Measurements from ENCODE around the gene OCA2. TPM values are rescaled to one million over a fixed set of nuclear protein-coding genes. Genes with fewer than 3 reads are reported as not detected.

OCA2 gene
- total and polyA plus RNA-seq, 12 donors, result 0.13 to 0.44 (median 0.23) TPM; not detected in 7

DNA sequence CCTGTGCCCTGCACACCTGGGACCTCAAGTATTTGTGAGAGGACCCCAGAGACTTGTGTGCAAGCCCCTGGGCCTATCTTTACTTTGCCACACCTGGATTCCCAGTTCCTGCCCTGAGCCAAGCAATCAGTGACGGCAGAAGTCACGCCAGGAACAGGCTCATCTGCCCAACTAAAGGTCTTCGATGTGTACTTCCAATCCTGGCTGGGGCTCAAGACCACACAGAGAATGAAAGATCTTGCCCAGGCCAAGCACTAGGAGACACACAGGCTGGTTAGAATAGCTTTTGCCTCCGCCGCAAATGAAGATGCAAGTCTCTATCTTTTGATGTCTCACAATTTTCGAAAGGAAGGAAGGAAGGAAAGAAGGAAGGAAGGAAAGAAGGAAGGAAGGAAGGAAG is 228.8 kb downstream of the OCA2 start:
- no peak for TF ChIP-seq POLR2A (IDR thresholded peaks at IDR 0.05)
- TF ChIP-seq, protein P1, sequence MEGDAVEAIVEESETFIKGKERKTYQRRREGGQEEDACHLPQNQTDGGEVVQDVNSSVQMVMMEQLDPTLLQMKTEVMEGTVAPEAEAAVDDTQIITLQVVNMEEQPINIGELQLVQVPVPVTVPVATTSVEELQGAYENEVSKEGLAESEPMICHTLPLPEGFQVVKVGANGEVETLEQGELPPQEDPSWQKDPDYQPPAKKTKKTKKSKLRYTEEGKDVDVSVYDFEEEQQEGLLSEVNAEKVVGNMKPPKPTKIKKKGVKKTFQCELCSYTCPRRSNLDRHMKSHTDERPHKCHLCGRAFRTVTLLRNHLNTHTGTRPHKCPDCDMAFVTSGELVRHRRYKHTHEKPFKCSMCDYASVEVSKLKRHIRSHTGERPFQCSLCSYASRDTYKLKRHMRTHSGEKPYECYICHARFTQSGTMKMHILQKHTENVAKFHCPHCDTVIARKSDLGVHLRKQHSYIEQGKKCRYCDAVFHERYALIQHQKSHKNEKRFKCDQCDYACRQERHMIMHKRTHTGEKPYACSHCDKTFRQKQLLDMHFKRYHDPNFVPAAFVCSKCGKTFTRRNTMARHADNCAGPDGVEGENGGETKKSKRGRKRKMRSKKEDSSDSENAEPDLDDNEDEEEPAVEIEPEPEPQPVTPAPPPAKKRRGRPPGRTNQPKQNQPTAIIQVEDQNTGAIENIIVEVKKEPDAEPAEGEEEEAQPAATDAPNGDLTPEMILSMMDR (IDR thresholded peaks at IDR 0.05), result no peak
- intact Hi-C loops (cut with DNase I), result no loop called here
- Histone ChIP-seq H3K4me1 (replicated peaks in 1 of 2) (no peaks in the 10 kb centered on the region), H3K27ac (no peak overlapping the region), H3K4me3 (no peak overlapping the region), H3K27me3 (no peaks in the 10 kb centered on the region), H3K9me3 (replicated peaks in 1 of 3) (no peaks in the 10 kb centered on the region), H3K36me3 (replicated peaks in 1 of 2) (no peaks in the 10 kb centered on the region)
- DNase-seq, result no peak
- 71 to 84% (median 81%) methylated on average over 6 of the region's 6 CpGs for WGBS, 4 donors

DNA sequence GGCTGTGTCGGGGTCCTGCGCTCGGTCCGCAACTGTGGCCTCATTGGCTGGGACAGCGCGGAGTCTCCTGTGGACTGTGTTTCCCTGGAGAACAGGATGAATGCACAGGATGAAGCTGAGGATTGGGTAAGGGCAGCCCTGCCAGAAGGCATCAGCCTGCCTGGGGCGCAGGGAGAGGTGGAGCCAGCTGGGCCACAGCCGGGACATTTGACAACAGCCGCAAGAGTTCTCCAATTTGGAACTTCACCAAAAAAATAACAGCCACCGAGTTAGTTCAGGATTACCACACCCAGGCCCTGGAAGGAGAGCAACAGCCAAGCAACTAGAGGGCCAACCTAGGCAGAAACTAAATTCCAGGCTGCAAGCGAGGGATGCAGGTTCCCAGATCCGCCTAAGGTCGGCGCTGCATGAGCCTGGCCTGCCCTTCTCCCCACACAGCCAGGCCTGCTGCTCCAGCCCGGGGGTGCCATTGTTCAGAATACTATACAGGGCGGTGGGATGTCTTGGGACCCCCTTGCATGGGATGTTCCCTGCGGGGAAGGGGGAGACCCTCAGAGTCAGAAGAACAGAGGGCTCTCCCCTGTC is 229.3 kb downstream of the OCA2 start:
- DNase-seq, result no peak
- 85 to 93% (median 87%) methylated on average over 9 to 17 of the region's 17 CpGs for WGBS, 4 donors
- no peaks in the 10 kb centered on the region for H3K4me1 ChIP-seq (replicated peaks in 1 of 2)
- intact Hi-C loops (cut with DNase I), result no loop called here
- H3K36me3 ChIP-seq (replicated peaks in 1 of 2), result no peaks in the 10 kb centered on the region
- no peaks in the 10 kb centered on the region for H3K27me3 ChIP-seq
- H3K4me3 ChIP-seq, result no peak overlapping the region
- TF ChIP-seq POLR2A (IDR thresholded peaks at IDR 0.05), result no peak
- TF ChIP-seq, protein P1 (IDR thresholded peaks at IDR 0.05), result no peak
- no peak overlapping the region for H3K27ac ChIP-seq
- H3K9me3 ChIP-seq (replicated peaks in 1 of 3), result no peaks in the 10 kb centered on the region

DNA sequence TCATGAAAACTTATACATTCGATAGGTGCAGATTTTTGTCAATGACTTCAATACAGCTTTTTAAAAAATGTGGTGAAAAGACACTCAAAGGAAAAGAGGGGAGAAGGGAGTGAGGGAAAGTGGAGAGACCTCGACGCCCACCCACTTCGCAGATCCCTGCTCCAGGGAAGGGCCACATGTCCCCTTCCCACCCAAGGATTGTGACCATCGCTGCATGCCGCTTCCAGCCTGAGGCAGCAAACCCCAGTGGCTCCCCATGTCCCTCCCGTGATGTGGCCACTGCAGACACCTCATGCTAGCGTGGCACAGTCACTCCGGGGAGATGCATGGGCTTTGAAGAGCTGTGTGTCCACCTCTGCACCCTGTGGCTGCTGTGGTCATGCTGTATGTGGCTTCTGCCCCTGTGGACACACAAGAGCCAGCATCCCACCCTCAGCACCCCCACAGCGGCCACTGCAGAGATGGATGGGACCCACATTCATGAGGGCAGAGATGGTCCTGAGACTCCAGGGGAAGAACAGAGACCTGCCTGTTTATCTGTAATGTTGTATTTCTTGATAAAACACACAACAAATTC is 230.2 kb downstream of the OCA2 start:
- Histone ChIP-seq H3K27ac (no peak overlapping the region), H3K27me3 (no peaks in the 10 kb centered on the region), H3K4me3 (no peak overlapping the region), H3K4me1 (replicated peaks in 1 of 2) (no peaks in the 10 kb centered on the region), H3K9me3 (replicated peaks in 1 of 3) (no peaks in the 10 kb centered on the region), H3K36me3 (replicated peaks in 1 of 2) (no peaks in the 10 kb centered on the region)
- 61 to 84% (median 80%) methylated on average over 4 to 10 of the region's 10 CpGs for WGBS, 4 donors
- no peak for DNase-seq
- TF ChIP-seq, protein P1 (IDR thresholded peaks at IDR 0.05), result no peak
- TF ChIP-seq POLR2A (IDR thresholded peaks at IDR 0.05), result no peak
- intact Hi-C loops (cut with DNase I), result no loop called here

DNA sequence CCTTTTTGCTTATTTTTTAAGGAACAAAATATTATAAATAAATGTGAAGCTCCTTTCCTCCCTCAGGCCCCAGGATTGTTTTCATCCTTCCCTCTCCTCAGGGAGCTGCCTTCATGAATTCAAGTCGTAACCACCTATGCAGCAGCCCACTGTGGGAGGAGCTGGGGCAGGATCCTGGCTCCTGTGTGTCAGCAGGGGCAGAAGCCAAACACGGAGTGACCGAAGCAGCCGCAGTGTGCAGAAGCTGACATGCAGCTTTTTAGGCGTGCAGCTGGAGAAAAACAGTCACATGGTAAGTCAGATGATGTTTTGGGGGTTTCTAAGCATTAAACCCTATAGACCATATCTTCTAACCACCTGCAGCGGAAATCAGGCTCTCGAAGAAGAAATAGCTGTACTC is 231.3 kb downstream of the OCA2 start:
- Histone ChIP-seq H3K9me3 (replicated peaks in 1 of 3) (no peaks in the 10 kb centered on the region), H3K4me3 (no peak overlapping the region), H3K4me1 (replicated peaks in 1 of 2) (no peaks in the 10 kb centered on the region), H3K27ac (no peak overlapping the region), H3K27me3 (no peaks in the 10 kb centered on the region), H3K36me3 (replicated peaks in 1 of 2) (no peaks in the 10 kb centered on the region)
- intact Hi-C loops (cut with DNase I), result no loop called here
- WGBS, 4 donors, result 71 to 82% (median 77%) methylated on average over 7 of the region's 7 CpGs
- TF ChIP-seq POLR2A (IDR thresholded peaks at IDR 0.05), result no peak
- TF ChIP-seq, protein P1 (IDR thresholded peaks at IDR 0.05), result no peak
- no peak for DNase-seq
